Measurements from ENCODE around the gene VWA8. TPM values are rescaled to one million over a fixed set of nuclear protein-coding genes. Genes with fewer than 3 reads are reported as not detected.

The VWA8 gene
- total RNA-seq, 1 donor, result 21.4 TPM

- H3K79me2 ChIP-seq (ENCODE audit: insufficient read depth, low read length), result no peaks in the 10 kb centered on the region
- TF ChIP-seq CTCF (IDR thresholded peaks at IDR 0.05; ENCODE audit: extremely low read depth, low read depth, low read length), result no peak
- H3K36me3 ChIP-seq (ENCODE audit: insufficient read depth, low read length), result no peaks in the 10 kb centered on the region
- peaks cover 6% of the 10 kb centered on the region for H3K27me3 ChIP-seq (ENCODE audit: insufficient read depth, low read length)
- peaks cover 21% of the 10 kb centered on the region for H3K4me1 ChIP-seq (ENCODE audit: insufficient read depth, low read length)
- no peak for DNase-seq (ENCODE audit: insufficient read length, low spot score, missing footprints)
- no peaks in the 10 kb centered on the region for H4K20me1 ChIP-seq (ENCODE audit: insufficient read depth, low read length)
- no peak overlapping the region for H3K4me3 ChIP-seq (ENCODE audit: insufficient read depth, low read length)
- H2AFZ ChIP-seq (ENCODE audit: low read length), result no peak overlapping the region
- no peak overlapping the region for H3K4me2 ChIP-seq (ENCODE audit: insufficient read depth, low read length)
- no peaks in the 10 kb centered on the region for H3K9me3 ChIP-seq (ENCODE audit: low read depth, low read length)
- H3K27ac ChIP-seq (ENCODE audit: low read depth, low read length), result no peak overlapping the region
Observed at GRCh38 chr13:41548910-41549309, 412.0 kb downstream of the VWA8 start.

DNA sequence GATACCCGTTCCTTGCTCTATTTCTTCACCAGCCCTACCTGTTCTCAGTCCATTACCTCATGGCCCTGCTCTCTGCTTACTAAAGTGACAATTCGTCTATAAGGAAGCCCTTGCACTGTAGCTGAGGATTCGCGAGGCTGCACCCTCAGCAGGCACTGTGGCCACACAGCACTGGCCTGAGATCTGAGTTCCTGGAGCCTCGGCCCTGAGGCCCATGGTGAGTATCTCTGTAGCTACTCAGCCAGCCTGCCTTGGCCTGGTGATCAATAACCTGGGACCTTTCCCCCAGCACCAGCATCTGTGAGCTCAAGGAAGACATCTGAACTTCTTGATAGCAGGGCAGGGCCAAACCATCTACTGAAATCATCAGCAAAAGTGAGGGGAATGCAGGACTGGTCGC, 412.9 kb downstream of the VWA8 start:
- H2AFZ ChIP-seq (ENCODE audit: low read length), result peak overlapping the region; percentile 74
- H3K4me2 ChIP-seq (ENCODE audit: insufficient read depth, low read length), result no peak overlapping the region
- TF ChIP-seq CTCF (IDR thresholded peaks at IDR 0.05; ENCODE audit: extremely low read depth, low read depth, low read length), result no peak
- no peak for DNase-seq (ENCODE audit: insufficient read length, low spot score, missing footprints)
- H3K9me3 ChIP-seq (ENCODE audit: low read depth, low read length), result no peaks in the 10 kb centered on the region
- H3K27ac ChIP-seq (ENCODE audit: low read depth, low read length), result no peak overlapping the region
- H3K79me2 ChIP-seq (ENCODE audit: insufficient read depth, low read length), result no peaks in the 10 kb centered on the region
- H3K36me3 ChIP-seq (ENCODE audit: insufficient read depth, low read length), result no peaks in the 10 kb centered on the region
- H3K4me1 ChIP-seq (ENCODE audit: insufficient read depth, low read length), result peaks cover 21% of the 10 kb centered on the region
- no peak overlapping the region for H3K4me3 ChIP-seq (ENCODE audit: insufficient read depth, low read length)
- H3K27me3 ChIP-seq (ENCODE audit: insufficient read depth, low read length), result peaks cover 6% of the 10 kb centered on the region
- H4K20me1 ChIP-seq (ENCODE audit: insufficient read depth, low read length), result no peaks in the 10 kb centered on the region

DNA sequence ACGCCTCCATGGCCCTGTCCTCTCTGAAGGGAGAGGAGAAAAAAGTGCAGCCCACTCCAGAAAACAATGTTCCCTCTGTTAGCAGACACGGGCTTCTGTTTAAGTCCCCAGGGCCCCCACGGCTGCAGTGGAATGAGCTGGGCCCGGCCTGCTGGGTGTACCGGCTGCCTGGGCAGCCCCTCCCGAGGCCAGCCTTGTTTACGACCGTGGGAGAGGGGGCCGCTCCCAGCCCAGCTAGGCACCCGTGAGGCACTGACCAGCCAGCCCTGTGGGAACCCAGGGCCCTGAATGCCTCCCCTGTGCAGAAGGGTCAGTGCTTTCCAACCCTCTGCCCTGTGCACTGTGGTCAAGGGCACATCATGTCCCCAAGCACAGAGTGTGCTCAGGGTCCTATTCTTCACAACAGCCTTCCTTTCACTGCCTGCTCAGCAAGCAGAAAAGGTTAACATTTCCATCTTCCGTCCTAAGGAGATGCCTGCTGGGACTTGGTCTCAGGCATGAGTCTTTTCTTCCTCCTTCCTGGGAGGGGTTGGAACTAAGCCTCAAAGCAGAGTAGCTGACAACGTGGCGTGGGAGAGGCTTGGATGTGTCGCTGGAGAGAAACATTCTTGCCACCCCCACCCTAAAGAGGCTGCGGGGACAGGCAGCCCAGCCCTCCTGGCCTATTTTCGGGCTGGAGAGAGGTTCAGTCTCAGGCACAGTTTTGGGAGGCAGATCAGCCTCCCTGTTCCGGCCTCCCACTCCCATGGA, 413.5 kb downstream of the VWA8 start:
- H3K4me2 ChIP-seq (ENCODE audit: insufficient read depth, low read length), result no peak overlapping the region
- H3K36me3 ChIP-seq (ENCODE audit: insufficient read depth, low read length), result no peaks in the 10 kb centered on the region
- peak overlapping the region; percentile 74 for H2AFZ ChIP-seq (ENCODE audit: low read length)
- no peak for TF ChIP-seq CTCF (IDR thresholded peaks at IDR 0.05; ENCODE audit: extremely low read depth, low read depth, low read length)
- no peaks in the 10 kb centered on the region for H3K79me2 ChIP-seq (ENCODE audit: insufficient read depth, low read length)
- H3K4me1 ChIP-seq (ENCODE audit: insufficient read depth, low read length), result peaks cover 21% of the 10 kb centered on the region
- H4K20me1 ChIP-seq (ENCODE audit: insufficient read depth, low read length), result no peaks in the 10 kb centered on the region
- H3K4me3 ChIP-seq (ENCODE audit: insufficient read depth, low read length), result no peak overlapping the region
- H3K27ac ChIP-seq (ENCODE audit: low read depth, low read length), result no peak overlapping the region
- no peaks in the 10 kb centered on the region for H3K9me3 ChIP-seq (ENCODE audit: low read depth, low read length)
- peaks cover 4% of the 10 kb centered on the region for H3K27me3 ChIP-seq (ENCODE audit: insufficient read depth, low read length)
- no peak for DNase-seq (ENCODE audit: insufficient read length, low spot score, missing footprints)

DNA sequence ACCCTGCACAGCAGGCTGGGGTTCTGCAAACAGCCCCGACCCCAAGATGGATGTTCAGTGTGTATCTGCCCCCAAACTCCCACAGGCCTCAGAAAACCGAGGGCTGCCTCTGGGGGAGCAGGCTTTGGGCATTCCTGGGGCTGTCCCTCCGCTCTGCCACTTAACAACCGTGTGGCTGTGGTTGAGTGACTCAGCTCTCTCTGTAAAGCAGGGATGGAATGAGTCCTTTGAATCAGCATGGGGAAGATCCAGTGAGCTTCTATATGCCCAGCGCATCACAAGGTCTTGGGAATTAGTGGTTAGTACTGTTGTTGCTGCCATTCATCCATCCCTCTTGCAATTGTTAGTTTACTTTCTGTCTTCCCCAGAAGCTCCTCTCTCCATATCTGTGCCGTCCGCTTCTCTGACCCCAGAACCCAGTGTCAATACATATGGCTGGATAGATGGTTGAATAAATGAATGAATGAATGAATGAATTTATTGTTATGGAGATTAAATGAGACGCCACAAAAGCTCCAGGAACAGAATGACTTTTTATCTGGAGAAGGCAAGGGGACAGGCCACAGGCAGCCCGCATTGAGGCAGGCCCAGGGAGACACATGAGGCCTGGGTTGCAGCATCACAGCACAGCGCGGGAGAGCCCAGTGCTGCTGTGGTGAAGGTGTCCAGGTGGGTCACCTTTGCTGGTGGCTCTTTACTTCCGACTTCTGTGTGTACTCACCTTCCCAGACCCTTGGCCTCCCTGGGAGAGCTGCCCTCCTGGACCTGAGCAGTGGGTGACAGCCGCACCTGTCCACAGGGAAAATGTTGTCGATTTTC, 414.3 kb downstream of the VWA8 start:
- peak; percentile 98 for DNase-seq (ENCODE audit: insufficient read length, low spot score, missing footprints)
- H2AFZ ChIP-seq (ENCODE audit: low read length), result no peak overlapping the region
- H4K20me1 ChIP-seq (ENCODE audit: insufficient read depth, low read length), result no peaks in the 10 kb centered on the region
- H3K79me2 ChIP-seq (ENCODE audit: insufficient read depth, low read length), result no peaks in the 10 kb centered on the region
- no peak for TF ChIP-seq CTCF (IDR thresholded peaks at IDR 0.05; ENCODE audit: extremely low read depth, low read depth, low read length)
- H3K36me3 ChIP-seq (ENCODE audit: insufficient read depth, low read length), result no peaks in the 10 kb centered on the region
- H3K4me1 ChIP-seq (ENCODE audit: insufficient read depth, low read length), result peaks cover 21% of the 10 kb centered on the region
- H3K27me3 ChIP-seq (ENCODE audit: insufficient read depth, low read length), result peaks cover 4% of the 10 kb centered on the region
- H3K4me2 ChIP-seq (ENCODE audit: insufficient read depth, low read length), result no peak overlapping the region
- H3K9me3 ChIP-seq (ENCODE audit: low read depth, low read length), result no peaks in the 10 kb centered on the region
- H3K27ac ChIP-seq (ENCODE audit: low read depth, low read length), result no peak overlapping the region
- no peak overlapping the region for H3K4me3 ChIP-seq (ENCODE audit: insufficient read depth, low read length)
